Breast epithelium (tissue), 3 donors: ENCODE data around the gene PCSK1N.

Experiments
- CTCF ChIP-seq, 3 donors: fragments of 450-650 bp; IDR thresholded peaks; one replicate each; pipeline ENCODE4 v1.5.1; 2016 to 2017; ENCODE audit warnings: antibody characterized with exemption in 3 of 3, mild to moderate bottlenecking in 3 of 3, moderate library complexity in 3 of 3
- POLR2A ChIP-seq: fragments of 450-650 bp; IDR thresholded peaks from one replicate; pipeline ENCODE4 v1.6.1; 2016; ENCODE audit warnings: antibody characterized with exemption, mild to moderate bottlenecking, moderate library complexity
- POLR2AphosphoS5 ChIP-seq, 3 donors: sonication (generic); formaldehyde crosslinking; IDR thresholded peaks; one replicate each; pipeline ENCODE4 v1.6.1; 2017; ENCODE audit warnings: antibody characterized with exemption in 3 of 3

- TF ChIP-seq CTCF (IDR thresholded peaks at IDR 0.05) (no peak), POLR2A (no peak), POLR2AphosphoS5 (IDR thresholded peaks at IDR 0.05) (no peak)
Observed at GRCh38 chrX:48883729-48884128, 48.3 kb upstream of the PCSK1N start.
